ENCODE measurements around the gene RGMB.

RGMB gene

DNA sequence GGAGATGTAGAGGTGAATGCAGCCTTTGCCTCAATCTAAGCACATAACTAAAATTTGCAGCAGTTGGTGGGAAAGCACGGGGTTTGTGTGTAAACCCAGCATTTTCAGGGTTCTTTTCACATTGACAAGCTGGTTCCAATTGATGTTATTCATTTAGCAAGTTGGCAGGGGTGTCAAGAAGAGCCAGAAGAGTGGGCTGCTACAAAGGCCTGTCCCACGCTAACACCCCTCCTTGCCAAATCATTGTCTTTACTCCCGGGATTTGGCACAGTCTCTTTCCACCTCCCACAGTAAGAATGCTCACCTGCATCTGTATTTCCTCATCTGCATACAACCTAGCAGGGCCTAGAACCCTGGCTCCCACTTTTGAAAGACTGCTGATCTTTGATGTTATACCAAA lies 11.8 kb downstream of the RGMB start:
- no peak for DNase-seq (ENCODE audit: low read depth, low spot score)

- DNase-seq (ENCODE audit: low read depth, low spot score) = no peak
These were observed 12.9 kb downstream of the RGMB start for GRCh38 chr5:98786191-98786853.

- no peak for DNase-seq (ENCODE audit: low read depth, low spot score)
These were observed 13.8 kb downstream of the RGMB start for GRCh38 chr5:98787131-98787719.

GRCh38 chr5:98789029-98789428 lies 15.6 kb downstream of the RGMB start:
- no peak for DNase-seq (ENCODE audit: low read depth, low spot score)

DNA sequence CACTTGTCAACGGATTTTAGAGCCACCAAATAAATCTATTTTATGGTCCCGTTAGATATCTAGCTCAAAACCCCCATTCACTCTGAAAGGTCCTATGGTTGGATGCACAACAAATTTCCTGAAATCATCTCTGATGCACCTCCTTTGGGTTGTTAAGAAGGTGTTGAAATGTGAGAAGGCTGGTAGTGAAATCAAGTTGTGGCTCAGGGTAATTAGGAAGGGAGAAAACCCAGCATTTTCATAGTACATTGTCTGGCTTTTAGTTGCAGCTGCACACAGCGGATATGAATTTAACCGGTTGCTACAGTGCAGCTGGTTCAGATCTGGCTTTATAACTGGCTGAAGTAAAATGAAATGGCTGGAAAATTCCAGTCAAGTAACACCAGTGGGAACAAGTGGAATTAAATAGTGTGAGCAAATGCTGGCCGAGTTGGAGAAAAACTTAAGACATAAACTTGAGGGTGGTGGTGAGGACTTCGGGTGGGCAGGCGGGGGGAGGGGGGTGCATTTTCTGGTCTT lies 17.6 kb downstream of the RGMB start:
- DNase-seq (ENCODE audit: low read depth, low spot score) = no peak

- DNase-seq (ENCODE audit: low read depth, low spot score) = no peak
These were observed 18.6 kb downstream of the RGMB start for GRCh38 chr5:98791898-98792580.

- no peak for DNase-seq (ENCODE audit: low read depth, low spot score)
These were observed 19.8 kb downstream of the RGMB start for GRCh38 chr5:98793223-98793622.

DNA sequence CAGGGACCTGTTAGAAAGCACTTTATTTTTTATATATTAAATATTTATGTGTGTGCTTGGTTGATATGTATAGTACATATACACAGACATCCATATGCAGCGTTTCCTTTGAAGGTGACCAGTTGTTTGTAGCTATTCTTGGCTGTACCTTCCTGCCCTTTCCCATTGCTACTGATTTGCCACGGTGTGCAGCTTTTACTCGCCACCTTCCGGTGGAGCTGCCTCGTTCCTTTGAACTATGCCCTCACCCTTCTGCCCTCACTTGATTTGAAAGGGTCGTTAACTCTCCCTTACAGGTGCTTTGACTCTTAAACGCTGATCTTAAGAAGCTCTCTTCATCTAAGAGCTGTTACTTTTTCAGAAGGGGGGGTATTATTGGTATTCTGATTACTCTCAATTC lies 20.5 kb downstream of the RGMB start:
- no peak for DNase-seq (ENCODE audit: low read depth, low spot score)

- DNase-seq (ENCODE audit: low read depth, low spot score) = no peak
These were observed 21.1 kb downstream of the RGMB start for GRCh38 chr5:98794414-98795080.

GRCh38 chr5:98795243-98795642 lies 21.8 kb downstream of the RGMB start:
- no peak for DNase-seq (ENCODE audit: low read depth, low spot score)

DNA sequence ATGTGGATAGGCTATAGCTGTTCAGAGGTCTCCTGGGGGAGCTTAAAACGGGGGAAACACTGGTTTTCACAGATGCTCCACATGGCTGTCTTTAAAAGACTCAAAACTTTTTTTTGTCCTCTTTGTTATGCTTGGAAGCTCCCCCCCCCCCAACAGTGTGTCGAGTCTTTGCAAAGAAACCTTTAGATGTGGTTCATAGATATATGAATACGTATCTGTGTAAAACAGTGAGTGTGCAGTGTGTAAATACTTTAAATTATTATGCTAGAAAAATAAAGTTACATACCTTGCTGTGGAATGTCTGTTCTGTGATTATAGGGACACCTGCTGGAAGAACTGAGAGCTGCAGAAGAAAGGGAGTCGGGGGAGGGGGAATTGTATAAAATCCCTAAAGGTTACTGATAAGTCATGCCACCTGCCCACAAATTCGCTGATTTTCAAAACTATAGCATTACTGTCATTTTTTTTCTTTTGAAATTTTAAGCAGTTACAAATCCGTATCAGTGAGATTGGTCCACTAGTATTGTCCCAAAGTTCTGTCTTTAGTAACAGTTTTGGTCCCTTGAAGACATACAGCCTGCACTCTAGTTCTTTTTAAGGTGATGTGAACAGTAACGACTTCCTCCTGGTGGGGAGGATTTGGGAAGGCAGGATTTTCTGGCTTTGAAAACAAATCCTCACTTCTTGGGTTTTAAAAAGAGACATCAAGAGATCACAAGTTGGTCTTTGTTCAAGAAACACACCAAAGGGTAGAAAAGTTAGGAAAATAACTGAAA lies 22.9 kb downstream of the RGMB start:
- DNase-seq (ENCODE audit: low read depth, low spot score) = peak; percentile 11

GRCh38 chr5:98798371-98798770 lies 24.9 kb downstream of the RGMB start:
- no peak for DNase-seq (ENCODE audit: low read depth, low spot score)

GRCh38 chr5:98798847-98799246 lies 25.4 kb downstream of the RGMB start:
- DNase-seq (ENCODE audit: low read depth, low spot score) = no peak

- DNase-seq (ENCODE audit: low read depth, low spot score) = no peak
These were observed 30.6 kb downstream of the RGMB start for GRCh38 chr5:98804066-98804465.

DNA sequence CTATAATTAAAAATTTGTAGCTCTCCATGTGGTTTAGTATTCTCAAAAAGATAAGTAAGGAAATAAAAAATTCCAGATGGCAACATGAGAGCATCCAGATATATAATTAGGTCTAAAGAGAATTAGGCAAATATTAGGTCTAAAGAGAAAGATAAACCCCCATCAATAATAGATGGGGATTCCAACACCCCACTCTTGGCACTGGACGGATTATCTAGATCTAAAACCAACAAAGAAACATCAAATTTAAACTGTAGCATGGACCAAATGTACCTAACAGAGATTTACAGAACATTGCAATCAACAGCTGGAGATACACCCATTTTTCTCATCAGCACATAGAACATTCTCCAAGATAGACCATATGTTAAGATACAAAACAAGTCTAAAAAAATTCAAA lies 31.6 kb downstream of the RGMB start:
- no peak for DNase-seq (ENCODE audit: low read depth, low spot score)

DNA sequence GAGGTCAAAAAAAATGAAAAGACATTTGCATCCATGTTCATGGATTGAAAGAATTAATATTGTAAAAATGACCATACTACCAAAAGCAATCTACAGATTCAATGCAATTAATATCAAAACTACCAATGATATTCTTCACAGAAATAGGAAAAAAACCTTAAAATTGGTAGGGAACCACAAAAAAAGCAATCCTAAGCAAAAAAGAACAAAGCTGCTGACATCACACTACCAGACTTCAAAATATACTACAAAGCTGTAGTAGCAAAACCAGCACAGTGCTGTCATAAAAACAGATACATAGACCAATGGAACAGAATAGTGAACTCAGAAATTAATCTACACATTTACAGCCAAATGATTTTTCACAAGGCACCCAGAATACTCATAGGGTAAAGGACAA lies 34.3 kb downstream of the RGMB start:
- no peak for DNase-seq (ENCODE audit: low read depth, low spot score)

GRCh38 chr5:98810206-98810605 lies 36.7 kb downstream of the RGMB start:
- no peak for DNase-seq (ENCODE audit: low read depth, low spot score)

- DNase-seq (ENCODE audit: low read depth, low spot score) = no peak
These were observed 40.3 kb downstream of the RGMB start for GRCh38 chr5:98813755-98814154.

GRCh38 chr5:98816582-98817222 lies 43.2 kb downstream of the RGMB start:
- DNase-seq (ENCODE audit: low read depth, low spot score) = no peak

DNA sequence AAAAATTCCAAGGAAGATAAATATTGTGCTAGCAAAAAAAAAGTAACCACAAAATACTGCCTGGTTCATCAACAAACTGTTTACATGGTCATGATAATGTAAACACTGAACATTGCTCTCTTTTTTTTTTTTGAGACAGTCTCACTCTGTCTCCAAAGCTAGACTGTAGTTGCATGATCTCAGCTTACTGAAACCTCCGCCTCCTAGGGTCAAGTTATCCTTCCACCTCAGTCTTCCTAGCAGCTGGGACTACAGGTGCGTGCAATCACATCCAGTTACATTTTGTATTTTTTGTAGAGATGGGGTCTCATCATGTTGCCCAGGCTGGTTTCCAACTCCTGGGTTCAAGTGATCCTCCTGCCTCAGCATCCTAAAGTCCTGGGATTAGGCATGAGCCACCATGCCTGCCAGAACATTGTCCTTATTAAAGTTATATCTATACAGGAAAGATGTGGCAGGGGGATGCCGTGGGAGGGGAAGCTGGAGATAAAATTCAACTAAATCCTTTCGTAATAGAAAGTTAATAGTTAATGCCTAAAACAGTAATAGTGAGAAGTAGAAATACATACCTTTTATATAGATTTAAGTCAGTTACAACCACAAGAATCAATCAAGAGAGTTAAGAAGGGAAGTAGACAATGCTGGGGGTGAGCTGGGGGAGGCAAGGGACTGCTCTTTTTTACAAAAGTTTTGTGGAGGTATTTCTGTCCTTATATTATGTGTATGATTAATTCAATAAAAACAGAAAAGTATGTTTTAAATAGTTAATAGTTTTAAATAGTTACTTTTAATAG lies 52.3 kb downstream of the RGMB start:
- no peak for DNase-seq (ENCODE audit: low read depth, low spot score)
